HEK293T (cell line): ENCODE results near the gene H3-3A.

ENCODE experiments used
- BHLHE40 ChIP-seq: fragments of 450-650 bp; IDR thresholded peaks from 2 replicates; pipeline ENCODE4 v1.6.1; 2016; ENCODE audit warnings: mild to moderate bottlenecking, moderate library complexity, borderline replicate concordance
- ELF4 ChIP-seq: fragments of 450-650 bp; IDR thresholded peaks from 2 replicates; pipeline ENCODE4 v1.6.1; 2017; ENCODE audit warnings: antibody characterized with exemption
- FOXK2 ChIP-seq: fragments of 450-650 bp; IDR thresholded peaks from 2 replicates; pipeline ENCODE4 v1.6.1; 2016; ENCODE audit warnings: mild to moderate bottlenecking
- FOXM1 ChIP-seq: fragments of 450-650 bp; IDR thresholded peaks from 2 replicates; pipeline ENCODE4 v1.6.1; 2017; ENCODE audit warnings: mild to moderate bottlenecking, borderline replicate concordance
- HDGF ChIP-seq: fragments of 450-650 bp; IDR thresholded peaks from 2 replicates; pipeline ENCODE4 v1.6.1; 2017; ENCODE audit warnings: antibody characterized with exemption, borderline replicate concordance
- L3MBTL2 ChIP-seq: fragments of 450-650 bp; conservative IDR thresholded peaks from 2 replicates; pipeline ENCODE4 v1.6.1; 2016; ENCODE audit warnings: mild to moderate bottlenecking
- LEF1 ChIP-seq: fragments of 450-650 bp; IDR thresholded peaks from 2 replicates; pipeline ENCODE4 v1.6.1; 2017; ENCODE audit warnings: mild to moderate bottlenecking, borderline replicate concordance
- PKNOX1 ChIP-seq: fragments of 450-650 bp; IDR thresholded peaks from 2 replicates; pipeline ENCODE4 v1.6.1; 2016
- SP1 ChIP-seq: fragments of 450-650 bp; IDR thresholded peaks from 2 replicates; pipeline ENCODE4 v1.6.1; 2017
- SUZ12 ChIP-seq: fragments of 450-650 bp; IDR thresholded peaks from 2 replicates; pipeline ENCODE4 v1.6.1; 2016; ENCODE audit warnings: mild to moderate bottlenecking
- TARDBP ChIP-seq: fragments of 450-650 bp; IDR thresholded peaks from 2 replicates; pipeline ENCODE4 v1.6.1; 2016
- ZNF384 ChIP-seq: fragments of 450-650 bp; IDR thresholded peaks from 2 replicates; pipeline ENCODE4 v1.6.1; 2016

GRCh38 chr1:226046240-226046639, 16.3 kb upstream of the H3-3A start:
- TF ChIP-seq SUZ12 (no peak), SP1 (no peak), ZNF384 (no peak), FOXK2 (no peak), TARDBP (no peak), ELF4 (no peak), HDGF (no peak), BHLHE40 (no peak), LEF1 (no peak), FOXM1 (no peak), PKNOX1 (no peak), L3MBTL2 (no peak)
